HG03097 (cell line): ENCODE measurements around the gene KLHDC7B.

Source experiments
- ATAC-seq: cut with Tn5 transposase; IDR thresholded peaks from one replicate; pipeline ENCODE4 v1.9.1; 2021; ENCODE audit not compliant: unreplicated experiment, low FRiP score

Gene KLHDC7B

DNA sequence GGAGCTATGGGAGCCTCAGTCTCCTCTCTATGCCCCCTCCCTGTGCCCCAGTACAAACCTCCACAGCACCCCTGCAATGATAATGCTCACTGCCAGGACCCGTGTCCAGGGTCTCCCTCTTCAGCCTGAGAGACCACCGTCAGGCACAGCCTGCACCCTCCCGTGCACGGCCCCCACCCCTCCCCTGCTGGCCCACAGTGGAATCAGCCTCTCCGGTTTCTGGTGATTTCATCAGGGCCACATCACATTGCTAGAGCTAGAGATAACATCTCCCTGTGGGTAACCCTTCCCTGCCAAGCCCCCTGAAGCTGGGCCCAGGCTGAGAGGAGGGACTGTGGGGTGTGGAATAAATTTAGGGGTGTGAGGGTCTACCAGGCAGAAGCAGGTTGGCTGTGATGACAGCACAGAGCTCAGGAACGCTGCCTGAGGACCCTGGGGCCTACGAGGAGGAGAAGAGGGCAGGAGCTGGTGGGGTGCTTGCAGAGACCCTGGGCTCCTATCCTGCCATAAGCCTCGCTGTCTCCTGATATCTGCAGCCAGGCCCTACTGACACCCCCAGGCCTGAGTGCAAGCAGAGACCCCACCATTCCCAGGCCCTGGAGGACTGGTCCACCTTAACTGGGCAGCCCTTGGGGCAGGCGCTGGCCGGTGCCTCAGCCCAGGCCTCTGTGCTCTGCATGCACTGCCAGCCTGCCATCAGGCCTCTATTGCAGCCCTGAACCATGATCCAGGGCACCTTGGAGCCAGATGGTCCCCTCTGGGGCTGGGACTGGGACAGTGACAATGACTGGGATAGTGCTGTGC is at the start of gene KLHDC7B:
Gene KLHDC7B (plus strand): TSS at position 378 of the 804 bp plus-strand sequence. CDS start 345 bp downstream, at position 723.
- ATAC-seq, result no peak

DNA sequence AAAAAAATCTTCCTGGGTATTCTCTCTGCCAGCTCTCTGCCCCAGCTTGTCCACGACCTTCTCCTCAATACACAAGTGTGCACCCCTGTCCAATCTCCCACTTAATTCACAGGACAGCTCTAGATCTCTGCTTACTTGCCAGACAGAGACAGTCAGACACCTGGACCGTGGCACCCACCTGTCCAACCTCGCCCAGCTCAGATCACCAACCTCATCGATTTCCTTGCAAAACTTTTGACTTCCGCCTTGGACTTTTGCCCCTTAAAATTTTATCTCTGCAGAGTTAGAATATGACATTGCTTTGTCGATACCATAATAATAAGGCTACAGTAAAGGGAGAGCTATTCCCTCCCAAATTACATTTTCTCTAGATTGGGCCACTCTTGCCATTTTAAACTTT is 48.6 kb upstream of the KLHDC7B start:
- no peak for ATAC-seq

DNA sequence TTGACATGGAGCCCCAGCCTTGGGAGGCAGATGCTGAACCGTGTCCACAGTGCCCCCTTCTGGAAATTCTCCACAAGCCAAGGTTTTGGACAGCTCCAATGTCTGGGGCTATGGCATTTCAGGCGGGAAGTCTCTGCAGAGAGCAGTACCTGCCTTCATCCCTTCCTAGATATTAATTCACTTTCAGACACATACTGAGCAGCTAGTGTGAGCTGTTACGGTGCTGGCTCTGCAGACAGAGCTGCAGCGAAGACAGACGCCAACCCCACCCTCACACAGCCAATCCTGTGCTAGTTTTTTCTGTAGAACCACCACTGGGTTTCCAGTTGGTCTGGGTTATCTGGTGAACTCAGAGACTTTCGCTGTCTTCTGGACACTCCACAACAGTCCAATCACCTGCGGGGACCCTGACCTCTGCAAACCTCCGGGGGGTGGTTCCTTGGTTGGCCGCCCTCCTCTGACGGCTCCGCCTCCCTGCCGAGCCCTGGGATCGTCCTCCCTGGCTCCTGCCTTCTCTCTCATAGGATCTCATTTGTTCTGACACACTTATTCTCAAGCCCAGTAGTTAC is 47.3 kb upstream of the KLHDC7B start:
- ATAC-seq, result no peak

DNA sequence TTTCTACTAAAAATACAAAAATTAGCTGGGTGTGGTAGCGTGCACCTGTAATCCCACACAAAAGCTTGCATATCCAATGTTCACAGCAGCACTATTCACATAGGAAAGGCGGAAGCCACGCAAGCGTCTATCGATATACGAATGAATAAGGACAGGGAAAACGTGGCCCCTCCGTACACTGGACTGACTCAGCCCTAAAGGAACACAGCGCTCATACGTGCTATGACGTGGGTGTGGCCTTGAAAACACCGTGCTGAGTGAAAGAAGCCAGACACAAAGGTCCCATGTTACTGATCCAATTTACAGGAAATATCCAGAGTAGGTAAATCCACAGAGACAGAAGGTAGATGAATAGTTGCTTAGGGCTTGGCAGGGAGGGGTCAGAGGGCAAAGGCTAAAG is 45.2 kb upstream of the KLHDC7B start:
- no peak for ATAC-seq

DNA sequence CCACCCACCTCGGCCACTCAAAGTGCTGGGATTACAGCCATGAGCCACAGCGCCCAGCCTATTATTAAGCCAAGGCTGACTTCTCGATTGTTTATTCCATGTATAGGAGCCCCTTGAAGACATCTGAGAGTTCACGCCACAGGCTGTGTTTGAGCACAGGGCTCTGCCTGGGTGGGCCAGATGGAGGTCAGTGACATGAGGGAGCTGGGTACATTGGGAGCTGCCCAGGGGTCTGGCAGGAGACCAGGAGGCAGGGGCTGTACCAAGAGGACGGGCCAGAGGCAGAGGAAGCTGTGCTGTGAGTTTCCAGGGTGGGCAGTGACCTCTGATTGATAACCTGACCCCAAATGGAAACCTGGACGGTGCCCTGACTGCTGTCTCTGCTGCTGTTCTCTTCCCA is 43.6 kb upstream of the KLHDC7B start:
- no peak for ATAC-seq

DNA sequence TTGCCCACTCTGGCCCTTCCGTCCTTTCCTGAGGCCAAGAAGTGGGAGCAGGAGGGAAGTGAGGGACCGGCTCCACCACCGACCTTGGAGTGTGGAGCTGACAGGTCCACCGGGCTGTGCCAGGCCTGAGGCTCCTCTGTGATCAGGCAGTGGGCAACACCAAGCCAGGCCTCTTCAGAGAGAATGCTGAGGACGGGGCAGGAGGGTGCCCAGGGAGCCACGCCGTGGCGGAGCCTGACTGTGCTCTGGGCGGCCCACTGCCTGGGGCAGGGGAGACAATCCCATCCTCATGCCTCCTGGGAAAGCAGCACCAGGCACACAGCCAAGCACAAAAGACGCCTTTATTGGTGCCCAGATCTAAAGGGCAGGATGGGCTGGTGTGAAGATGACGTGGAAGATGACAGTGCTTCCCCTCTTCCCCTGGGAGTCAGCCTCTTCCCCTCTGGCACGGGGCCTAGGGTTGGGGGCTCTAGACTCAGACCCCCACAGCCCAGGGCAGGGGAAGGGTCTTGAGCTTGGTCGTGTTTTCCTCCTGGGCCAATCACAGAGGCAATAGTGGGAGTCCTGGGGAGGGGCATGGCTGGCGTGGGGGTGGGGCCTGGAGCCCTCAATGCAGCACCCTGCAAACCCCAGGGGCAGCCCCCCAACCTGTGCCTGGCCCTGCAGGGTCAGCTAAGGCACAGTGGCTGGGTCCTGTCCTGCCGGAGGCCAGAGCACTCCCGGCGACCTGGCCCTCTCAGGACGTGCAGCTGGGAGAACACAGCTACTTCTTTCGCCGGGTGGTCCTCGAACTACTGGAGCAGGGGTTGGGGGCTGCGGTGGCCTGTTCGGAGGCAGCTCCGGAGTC is 42.8 kb upstream of the KLHDC7B start:
- ATAC-seq, result no peak

DNA sequence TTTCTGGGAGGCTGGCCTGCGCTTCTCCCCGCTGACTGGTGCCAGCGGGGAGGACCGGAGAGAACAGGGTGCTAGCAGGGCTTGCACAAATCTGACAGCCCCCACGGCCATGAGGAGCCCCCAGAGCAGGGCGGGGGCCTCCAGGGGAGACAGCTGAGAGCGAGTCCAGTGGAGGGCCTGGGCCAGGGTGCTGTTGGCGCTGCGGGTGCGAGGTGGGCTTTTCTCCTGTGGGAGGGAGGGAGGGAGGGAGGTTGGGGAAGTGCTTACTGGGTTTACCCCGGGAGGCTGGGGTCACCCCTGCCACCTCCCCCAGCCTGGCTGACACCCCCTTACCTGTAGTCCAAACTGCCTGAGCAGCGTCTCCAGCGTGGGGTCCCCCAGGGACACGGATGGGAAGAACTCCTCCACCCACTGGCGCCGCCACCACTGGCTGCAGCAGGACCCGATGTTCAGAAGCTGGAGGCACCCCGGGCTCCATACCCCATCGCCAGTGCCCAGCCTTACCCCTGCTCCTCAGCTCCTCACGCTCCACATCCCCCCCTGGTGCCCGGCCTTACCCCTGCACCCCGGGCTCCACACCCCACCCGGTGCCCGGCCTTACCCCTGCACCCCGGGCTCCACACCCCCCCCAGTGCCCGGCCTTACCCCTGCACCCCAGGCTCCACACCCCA is 42.1 kb upstream of the KLHDC7B start:
- ATAC-seq, result no peak

DNA sequence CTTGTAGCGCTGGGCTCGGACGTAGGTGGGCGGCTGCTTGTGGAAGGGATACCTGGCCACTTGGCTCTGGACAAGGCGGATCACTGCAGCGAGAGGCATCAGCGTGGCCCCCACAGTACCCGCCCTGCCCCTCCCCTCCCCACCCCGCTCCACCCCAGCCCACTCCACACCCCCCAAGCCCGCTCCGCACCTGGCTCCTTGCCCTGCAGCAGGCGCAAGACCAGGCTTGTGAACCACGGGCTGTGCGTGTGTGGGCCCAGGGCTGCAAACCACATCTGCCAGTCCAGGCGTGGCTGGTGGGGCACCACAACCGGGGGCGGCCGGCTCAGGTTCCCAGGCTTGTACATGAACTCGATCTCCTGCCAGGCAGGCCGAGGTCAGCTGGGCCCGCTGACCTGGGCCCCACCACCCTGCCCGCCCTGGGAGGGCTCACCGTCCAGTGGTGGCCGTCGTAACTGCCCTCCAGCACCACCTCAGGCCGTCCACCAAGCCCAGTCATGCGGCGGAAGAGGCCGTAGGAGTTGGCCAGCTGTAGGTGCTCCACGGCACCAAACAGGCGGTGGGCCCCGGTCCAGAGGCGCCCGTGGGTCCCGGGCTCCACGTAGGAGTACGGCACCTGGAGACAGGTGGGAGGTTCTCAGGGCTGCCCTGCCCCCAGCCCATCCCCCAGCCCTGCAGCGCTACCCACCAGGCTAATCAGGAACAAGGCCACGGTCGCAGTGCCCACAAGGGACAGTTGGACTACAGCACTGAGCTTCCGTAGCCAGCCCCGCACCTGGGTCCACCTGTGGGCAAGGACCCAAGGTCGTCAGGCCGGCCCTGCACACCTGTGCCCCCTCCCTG is 41.1 kb upstream of the KLHDC7B start:
- ATAC-seq, result no peak

DNA sequence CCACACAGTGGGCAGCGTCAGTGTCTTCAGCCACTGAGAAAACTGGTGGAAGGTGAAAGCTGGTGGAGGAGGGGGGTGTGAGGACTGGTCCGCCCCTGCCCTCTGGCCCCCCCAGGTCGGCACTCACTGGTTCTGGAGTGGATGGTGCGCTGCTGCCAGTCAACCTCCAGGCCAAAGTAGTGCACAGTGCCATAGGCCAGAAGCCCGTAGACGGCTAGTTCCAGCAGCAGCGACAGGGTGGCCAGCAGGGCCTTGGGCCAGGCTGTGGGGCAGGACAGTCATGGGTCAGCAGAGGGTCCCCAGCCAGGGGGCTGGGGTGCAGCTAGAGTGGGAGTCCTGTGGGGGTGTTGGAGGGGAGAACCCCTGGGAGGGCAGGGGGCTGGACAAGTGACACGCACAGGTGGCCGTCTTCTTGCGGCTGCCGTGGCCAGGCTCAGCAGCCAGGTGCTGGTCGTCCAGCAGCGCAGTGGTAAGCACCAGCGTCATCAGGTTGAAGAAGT is 40.4 kb upstream of the KLHDC7B start:
- no peak for ATAC-seq

DNA sequence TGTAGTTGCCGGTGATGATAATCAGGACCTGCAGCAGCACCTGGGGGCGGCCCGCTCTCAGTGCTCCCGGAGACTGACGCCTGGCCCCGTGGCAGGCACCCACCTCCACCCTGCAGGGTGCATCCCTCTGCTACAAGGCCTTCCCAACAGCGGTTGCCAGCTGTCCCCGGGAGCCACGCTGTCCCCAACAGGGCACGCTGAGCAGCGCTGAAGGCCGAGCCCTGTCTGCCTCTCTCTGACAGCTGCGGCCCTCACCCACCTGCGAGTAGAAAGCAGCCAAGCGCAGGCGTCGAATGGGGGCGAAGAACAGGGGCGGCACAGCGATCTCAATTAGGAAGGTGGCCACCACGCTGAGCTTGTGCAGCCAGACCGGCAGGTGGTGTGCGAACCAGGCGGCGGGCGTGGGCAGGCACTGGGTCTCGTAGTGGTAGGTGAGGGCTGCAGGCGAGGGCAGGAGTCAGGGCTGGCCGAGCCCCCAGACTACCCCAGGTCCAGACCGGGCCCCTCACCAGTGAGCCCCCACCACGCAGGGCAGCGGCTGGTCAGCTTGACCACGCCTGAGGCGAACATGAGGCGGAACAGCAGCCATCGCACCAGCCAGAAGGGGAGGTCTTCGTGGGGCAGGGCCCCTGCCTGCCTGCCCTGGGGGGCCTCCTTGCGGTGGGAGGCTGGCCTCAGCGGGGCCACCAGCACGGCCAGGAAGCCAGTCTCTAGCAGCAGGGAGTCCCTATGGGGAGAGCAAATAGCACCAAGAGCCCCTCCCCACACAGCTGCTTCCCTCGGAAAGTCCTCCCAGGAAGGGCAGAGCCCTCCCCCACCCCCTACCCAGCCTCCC is 39.7 kb upstream of the KLHDC7B start:
- no peak for ATAC-seq

DNA sequence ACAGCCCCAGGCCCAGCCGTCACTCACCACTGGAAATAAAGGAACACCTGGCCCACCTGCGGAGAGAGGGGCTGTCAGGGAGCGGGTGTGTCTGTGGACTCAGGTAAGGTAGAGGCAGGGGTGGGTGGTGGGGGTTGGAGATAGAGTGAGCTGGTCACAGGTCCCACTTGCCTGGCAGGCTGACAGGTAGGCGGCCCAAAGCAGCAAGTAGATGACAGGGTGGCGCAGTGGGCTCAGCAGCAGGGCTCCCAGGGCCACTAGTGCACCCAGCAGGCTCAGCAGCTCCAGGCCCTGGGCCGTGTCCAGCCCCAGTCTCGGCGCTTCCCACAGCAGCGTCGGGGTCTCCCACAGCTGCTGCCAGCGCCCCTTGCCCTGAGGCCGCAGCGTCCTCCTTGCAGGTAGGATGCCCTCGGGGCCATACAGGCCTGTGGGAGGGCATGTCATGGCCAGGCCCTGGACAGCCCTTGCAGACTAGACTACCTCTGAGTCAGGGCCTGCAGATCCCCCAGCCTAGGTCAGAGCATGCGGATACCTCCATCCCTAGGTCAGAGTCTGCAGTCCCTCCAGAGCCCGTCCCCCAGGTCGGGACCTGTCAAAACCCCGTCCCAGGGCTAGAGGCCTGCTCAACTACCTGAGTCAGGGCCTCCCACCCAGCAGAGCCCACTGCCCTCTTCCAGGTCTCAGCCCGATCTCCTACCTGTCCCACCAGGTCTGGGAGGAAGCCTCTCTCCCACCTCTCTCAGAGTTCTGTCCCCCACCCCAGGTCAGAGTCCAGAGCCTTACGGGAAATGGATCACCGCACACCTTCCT is 38.9 kb upstream of the KLHDC7B start:
- peak; percentile 10 for ATAC-seq

DNA sequence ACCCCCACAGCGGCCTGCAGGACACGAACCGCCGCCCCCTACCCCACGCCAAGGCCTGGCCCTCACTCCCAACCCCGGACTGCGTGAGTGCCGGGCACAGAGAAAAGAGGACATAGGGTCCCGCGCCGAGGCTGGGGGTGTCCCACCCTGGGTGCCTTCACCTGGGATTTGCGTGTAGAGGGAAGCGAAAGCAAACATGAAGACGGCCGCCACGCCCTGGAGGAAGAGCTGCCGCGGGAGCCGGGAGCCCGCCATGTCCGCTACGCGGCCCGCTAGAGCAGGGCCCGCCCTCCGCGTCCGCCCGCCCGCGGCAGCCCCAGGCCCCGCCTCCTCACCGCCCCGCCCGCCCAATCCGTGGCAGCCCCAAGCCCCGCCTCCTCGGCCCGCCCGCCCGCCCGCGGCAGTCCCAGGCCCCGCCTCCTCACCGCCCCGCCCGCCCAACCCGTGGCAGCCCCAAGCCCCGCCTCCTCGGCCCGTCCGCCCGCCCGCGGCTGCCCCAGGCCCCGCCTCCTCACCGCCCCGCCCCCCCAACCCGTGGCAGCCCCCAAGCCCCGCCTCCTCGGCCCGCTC is 38.2 kb upstream of the KLHDC7B start, which contains the start of gene LMF2:
Gene LMF2 (minus strand): TSS at position 282 of the 570 bp plus-strand sequence. CDS start 27 bp downstream, at position 255.
- peak; percentile 48 for ATAC-seq

DNA sequence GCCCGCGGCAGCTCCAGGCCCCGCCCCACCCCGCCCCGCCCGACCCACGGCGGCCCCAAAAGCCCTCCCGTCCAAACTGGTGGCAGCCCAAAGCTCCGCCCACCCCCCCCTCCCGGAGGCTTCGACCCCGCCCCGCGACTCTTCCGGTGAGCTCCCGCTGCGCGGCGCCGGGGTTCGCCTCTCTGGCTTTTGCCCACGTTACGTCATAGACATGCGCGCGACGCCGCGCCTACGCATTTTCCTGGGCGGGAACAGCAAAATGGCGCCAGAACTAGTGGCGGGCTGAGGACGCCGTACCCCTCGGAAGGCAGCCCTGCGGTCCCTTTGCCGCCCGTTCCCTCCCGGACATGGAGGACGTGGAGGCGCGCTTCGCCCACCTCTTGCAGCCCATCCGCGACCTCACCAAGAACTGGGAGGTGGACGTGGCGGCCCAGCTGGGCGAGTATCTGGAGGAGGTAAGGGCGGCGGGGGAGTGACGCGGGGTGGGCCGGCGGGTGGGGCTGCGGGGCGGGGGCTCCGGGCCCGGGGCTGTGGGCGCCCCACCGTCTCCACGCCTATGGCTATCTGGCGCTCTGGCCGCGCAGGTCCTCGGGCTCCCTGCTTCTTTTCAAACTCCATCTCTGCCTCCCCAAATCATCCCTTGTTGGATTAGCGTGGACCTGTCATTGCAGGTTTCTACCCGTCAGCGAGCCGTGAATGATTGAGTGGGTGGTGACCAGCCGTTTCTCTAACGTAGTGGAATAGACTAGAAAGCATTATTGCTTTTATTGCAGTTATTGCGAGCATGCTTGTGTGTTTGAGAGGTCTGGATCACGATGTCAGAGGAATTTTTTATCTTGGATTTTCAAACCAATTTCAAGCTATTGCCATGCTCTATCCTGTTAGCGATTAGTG is 37.5 kb upstream of the KLHDC7B start, which contains the start of gene NCAPH2:
Gene NCAPH2 (plus strand): TSS at position 234 of the 894 bp plus-strand sequence. CDS start 114 bp downstream, at position 348.
- peak; percentile 77 for ATAC-seq

DNA sequence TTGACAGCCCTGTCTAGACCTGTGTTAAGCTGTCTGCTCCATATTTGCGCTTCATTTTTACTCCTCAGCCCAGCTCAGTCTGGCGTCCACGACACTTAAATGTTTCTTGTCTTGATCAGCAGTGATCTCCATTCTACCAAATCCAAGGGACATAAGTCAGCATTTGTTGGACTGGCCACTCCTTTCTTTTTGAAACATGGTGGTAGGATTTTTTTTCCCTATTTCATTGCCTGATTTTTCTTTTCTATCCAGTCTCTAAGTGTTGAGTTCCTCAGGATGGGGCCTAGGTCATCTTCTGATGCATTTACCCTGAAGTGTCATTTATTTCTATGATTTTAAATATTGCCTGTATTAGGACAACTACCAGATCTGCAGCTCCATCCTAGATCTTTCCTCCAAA is 36.8 kb upstream of the KLHDC7B start:
- ATAC-seq, result no peak

DNA sequence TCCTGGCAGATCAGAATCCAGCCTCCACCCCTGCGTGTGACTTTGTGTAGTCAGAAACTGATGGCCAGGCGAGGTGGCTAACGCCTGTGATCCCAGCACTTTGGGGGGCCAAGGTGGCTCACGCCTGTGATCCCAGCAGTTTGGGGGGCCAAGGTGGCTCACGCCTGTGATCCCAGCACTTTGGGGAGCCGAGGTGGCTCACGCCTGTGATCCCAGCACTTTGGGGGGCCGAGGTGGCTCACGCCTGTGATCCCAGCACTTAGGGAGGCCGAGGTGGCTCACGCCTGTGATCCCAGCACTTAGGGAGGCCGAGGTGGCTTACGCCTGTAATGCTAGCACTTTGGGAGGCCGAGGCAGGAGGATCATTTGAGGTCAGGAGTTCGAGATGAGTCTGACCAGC is 32.5 kb upstream of the KLHDC7B start:
- no peak for ATAC-seq

DNA sequence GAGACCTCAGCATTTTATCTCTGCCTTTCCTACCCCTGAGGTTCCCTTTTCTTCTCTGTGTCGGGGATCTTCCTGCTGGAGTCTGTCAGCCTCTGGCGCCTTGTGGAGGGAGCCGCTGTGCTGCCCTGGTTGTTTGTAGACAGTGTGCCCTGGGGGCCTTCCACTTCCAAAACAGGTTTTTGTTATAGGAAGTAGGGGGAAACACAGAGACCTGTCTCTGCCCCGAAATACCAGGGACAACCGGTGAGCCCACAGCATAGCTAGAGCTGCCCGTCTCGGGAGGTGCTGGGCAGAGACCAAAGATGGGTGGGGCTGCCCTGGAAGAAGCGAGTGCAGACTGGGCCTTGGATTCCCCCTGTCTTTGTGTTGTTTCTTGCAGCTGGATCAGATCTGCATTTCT is 29.6 kb upstream of the KLHDC7B start:
- no peak for ATAC-seq
